GM12864 (cell line): ENCODE data around the gene PAQR8.

Experiments
- DNase-seq: peaks from one replicate; pipeline ENCODE4 v3.0.0-alpha.2; 2011; ENCODE audit warnings: low read depth
- H3K4me3 ChIP-seq: 2 replicates; pipeline ENCODE4 v1.5.1; 2011; ENCODE audit warnings: mild to moderate bottlenecking, low read depth, low read length, control low read depth
- TF ChIP-seq, protein P1 (sequence below): IDR thresholded peaks from 2 replicates; pipeline ENCODE4 v1.5.1; 2011; ENCODE audit warnings: low read depth, mild to moderate bottlenecking, moderate library complexity, low read length, control low read depth, inconsistent platforms; ENCODE audit errors: missing control alignments

Gene PAQR8

DNA sequence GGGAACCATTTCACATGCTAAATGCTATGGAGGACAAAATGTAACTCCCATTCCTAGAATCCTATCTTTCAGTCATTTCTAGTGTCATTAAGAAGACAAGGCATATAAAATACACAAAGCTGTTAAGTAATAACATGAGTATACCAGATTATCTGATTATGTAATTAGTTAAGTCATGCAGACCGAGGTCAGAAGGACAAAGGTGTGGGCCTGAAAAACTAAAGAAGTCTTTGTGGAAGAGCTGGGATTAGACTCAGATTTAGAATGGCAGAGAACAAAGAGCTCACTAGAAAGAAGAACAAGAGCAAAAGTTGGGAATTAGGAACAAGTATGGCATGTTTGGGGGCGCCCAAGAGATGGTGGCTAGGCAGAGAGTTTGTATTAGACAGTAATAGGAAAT, 95.1 kb downstream of the PAQR8 start:
- no peak overlapping the region for H3K4me3 ChIP-seq
- no peak for DNase-seq
- TF ChIP-seq, protein P1, sequence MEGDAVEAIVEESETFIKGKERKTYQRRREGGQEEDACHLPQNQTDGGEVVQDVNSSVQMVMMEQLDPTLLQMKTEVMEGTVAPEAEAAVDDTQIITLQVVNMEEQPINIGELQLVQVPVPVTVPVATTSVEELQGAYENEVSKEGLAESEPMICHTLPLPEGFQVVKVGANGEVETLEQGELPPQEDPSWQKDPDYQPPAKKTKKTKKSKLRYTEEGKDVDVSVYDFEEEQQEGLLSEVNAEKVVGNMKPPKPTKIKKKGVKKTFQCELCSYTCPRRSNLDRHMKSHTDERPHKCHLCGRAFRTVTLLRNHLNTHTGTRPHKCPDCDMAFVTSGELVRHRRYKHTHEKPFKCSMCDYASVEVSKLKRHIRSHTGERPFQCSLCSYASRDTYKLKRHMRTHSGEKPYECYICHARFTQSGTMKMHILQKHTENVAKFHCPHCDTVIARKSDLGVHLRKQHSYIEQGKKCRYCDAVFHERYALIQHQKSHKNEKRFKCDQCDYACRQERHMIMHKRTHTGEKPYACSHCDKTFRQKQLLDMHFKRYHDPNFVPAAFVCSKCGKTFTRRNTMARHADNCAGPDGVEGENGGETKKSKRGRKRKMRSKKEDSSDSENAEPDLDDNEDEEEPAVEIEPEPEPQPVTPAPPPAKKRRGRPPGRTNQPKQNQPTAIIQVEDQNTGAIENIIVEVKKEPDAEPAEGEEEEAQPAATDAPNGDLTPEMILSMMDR, result no peak
